K562 (cell line): ENCODE measurements around the gene CEP192. TPM values are rescaled to one million over a fixed set of nuclear protein-coding genes. Genes with fewer than 3 reads are reported as not detected.
"Not testable (repeated sequence)": the region's sequence is repeated elsewhere in the genome, so short reads cannot be mapped to it uniquely, and the experiment has no call there.

Experiments used
- ATAC-seq: fragments of 200-7000 bp; cut with Tn5 transposase; 3 replicates; pipeline ENCODE4 v1.9.1; 2020; ENCODE audit warnings: moderate library complexity
- BruUV-seq: library from RNA; stranded (reverse); fragments of 400-500 nt; replicated peaks from 2 replicates; lab custom pipeline; 2021; lab: Mats Ljungman, UMichigan
- CTCF ChIA-PET: fragments of 300-600 bp; formaldehyde crosslinking; extraction: SDS; loops from one replicate; lab custom pipeline; 2021; ENCODE audit warnings: low intra/inter-chr PET ratio; lab: Yijun Ruan, JAX
- POLR2A ChIA-PET: fragments of 300-600, 350-650 bp; sonication (Branson Sonifier 250); formaldehyde crosslinking; extraction: SDS; loops from one replicate; lab custom pipeline; 2021; ENCODE audit warnings: antibody characterized with exemption, inconsistent platforms; lab: Yijun Ruan, JAX
- DNase-seq, 4 experiments: peaks; one replicate each; pipeline versions ENCODE4 v3.0.0 to v3.0.0-alpha.2; 2011 to 2018; ENCODE audit warnings: low spot score in 3 of 4, mixed read lengths in 3 of 4; ENCODE audit errors: extremely low read depth in 1 of 4
- FAIRE-seq: peaks from 2 replicates; lab custom pipeline; 2011; peaks lifted over from hg19 to GRCh38; lab: Jason Lieb, UNC
- H2AFZ ChIP-seq: 2 replicates; pipeline ENCODE4 v1.6.0; 2011; ENCODE audit warnings: low read depth, low read length, control low read depth, inconsistent platforms
- H3K27ac ChIP-seq: fragments of 200-600 bp; 3 replicates; pipeline ENCODE4 v1.8.0; 2011; ENCODE audit warnings: low read depth, mild to moderate bottlenecking, control low read depth, inconsistent platforms, low read length, moderate library complexity, mixed read lengths; ENCODE audit errors: extremely low read depth
- H3K27me3 ChIP-seq, 2 experiments: fragments of 300-600 bp in 1 of 2; 2 replicates in 1 of 2; 3 replicates in 1 of 2; pipeline versions ENCODE4 v1.6.0 to v1.8.0; 2011; ENCODE audit warnings: inconsistent platforms in 2 of 2, low read length in 2 of 2, mild to moderate bottlenecking in 1 of 2, mixed read lengths in 1 of 2, moderate library complexity in 1 of 2; ENCODE audit not compliant: control insufficient read depth in 2 of 2, insufficient read depth in 2 of 2
- H3K36me3 ChIP-seq: fragments of 300-600 bp; 3 replicates; pipeline ENCODE4 v1.8.0; 2011; ENCODE audit warnings: mild to moderate bottlenecking, low read length, inconsistent platforms; ENCODE audit not compliant: control insufficient read depth, insufficient read depth
- H3K4me1 ChIP-seq, 2 experiments: fragments of 200-600 bp in 1 of 2; replicated peaks in 1 of 2; 2 replicates in 1 of 2; 3 replicates in 1 of 2; pipeline versions ENCODE4 v1.5.1 to v1.8.0; 2011; ENCODE audit warnings: inconsistent platforms in 2 of 2, low read length in 2 of 2, mild to moderate bottlenecking in 1 of 2, mixed read lengths in 1 of 2, moderate library complexity in 1 of 2; ENCODE audit not compliant: control insufficient read depth in 2 of 2, insufficient read depth in 2 of 2
- H3K4me2 ChIP-seq: 2 replicates; pipeline ENCODE4 v1.6.1; 2011; ENCODE audit warnings: low read length, control low read depth, inconsistent platforms, mixed read lengths; ENCODE audit not compliant: insufficient read depth
- H3K4me3 ChIP-seq: fragments of 200-600 bp; sonication (generic), shearing (Covaris generic); 2 replicates; pipeline ENCODE4 v1.5.1; 2016; ENCODE audit warnings: control low read depth, inconsistent platforms
- H3K79me2 ChIP-seq: fragments of 200-600 bp; 3 replicates; pipeline ENCODE4 v1.8.0; 2011; ENCODE audit warnings: low read length, inconsistent platforms; ENCODE audit not compliant: control insufficient read depth, insufficient read depth
- H3K9ac ChIP-seq, 2 experiments: 2 replicates each; pipeline versions ENCODE4 v1.6.0 to v1.6.1; 2011; ENCODE audit warnings: low read depth in 2 of 2, low read length in 2 of 2, control low read depth in 1 of 2, inconsistent platforms in 1 of 2, mild to moderate bottlenecking in 1 of 2, mixed read lengths in 1 of 2; ENCODE audit not compliant: insufficient read depth in 1 of 2
- H3K9me1 ChIP-seq: one replicate; pipeline ENCODE4 v1.6.0; 2011; ENCODE audit warnings: inconsistent platforms, mild to moderate bottlenecking, low read length, moderate library complexity; ENCODE audit not compliant: control insufficient read depth, insufficient read depth
- H3K9me3 ChIP-seq: replicated peaks from 2 replicates; pipeline ENCODE4 v1.5.1; 2011; ENCODE audit warnings: low read depth, low read length, inconsistent platforms; ENCODE audit not compliant: control insufficient read depth, insufficient read depth
- H4K20me1 ChIP-seq: replicated peaks from 2 replicates; pipeline ENCODE4 v1.6.1; 2011; ENCODE audit warnings: low read length, inconsistent platforms, mixed read lengths; ENCODE audit not compliant: control insufficient read depth, insufficient read depth
- BCOR ChIP-seq: fragments of 450-650 bp; IDR thresholded peaks from 2 replicates; pipeline ENCODE4 v1.6.1; 2016
- CBX2 ChIP-seq: fragments of 200-600 bp; sonication (generic); IDR thresholded peaks from one replicate; pipeline ENCODE4 v1.6.1; 2012; ENCODE audit warnings: mild to moderate bottlenecking, low read length, inconsistent platforms; ENCODE audit not compliant: insufficient read depth, poor library complexity, severe bottlenecking
- RBM22 ChIP-seq: fragments of 200-400 bp; formaldehyde crosslinking; IDR thresholded peaks from 2 replicates; pipeline ENCODE4 v1.6.1; 2018; ENCODE audit warnings: low read length, low read depth; ENCODE audit not compliant: poor library complexity, severe bottlenecking
- SNRNP70 ChIP-seq: fragments of 200-400 bp; formaldehyde crosslinking; optimal IDR thresholded peaks from 2 replicates; pipeline ENCODE3; 2017; ENCODE audit warnings: low read depth, low read length
- TAL1 ChIP-seq: fragments of 450-650 bp; IDR thresholded peaks from 2 replicates; pipeline ENCODE4 v1.6.1; 2016; ENCODE audit warnings: mild to moderate bottlenecking
- TFAP4 ChIP-seq: sonication (generic); formaldehyde crosslinking; IDR thresholded peaks from 2 replicates; pipeline ENCODE4 v1.8.0; 2022; ENCODE audit warnings: missing genetic modification reagents, mild to moderate bottlenecking, moderate library complexity, borderline replicate concordance
- ZNF146 ChIP-seq: IDR thresholded peaks from one replicate; pipeline ENCODE4 v1.6.1; 2018; ENCODE audit warnings: missing compliant biosample characterization; ENCODE audit not compliant: unreplicated experiment
- ZNF3 ChIP-seq: fragments of 250-450 bp; sonication (Bioruptor Pico); IDR thresholded peaks from 2 replicates; pipeline ENCODE4 v1.5.0; 2021; ENCODE audit warnings: mild to moderate bottlenecking, moderate library complexity
- ZNF431 ChIP-seq: sonication (generic); formaldehyde crosslinking; IDR thresholded peaks from 2 replicates; pipeline ENCODE4 v1.8.0; 2022; ENCODE audit warnings: mild to moderate bottlenecking, missing genetic modification reagents
- in situ Hi-C: fragments of 300-500 bp; cut with MboI; formaldehyde crosslinking; loops from 4 replicates; pipeline ENCODE4 v1.15.0; 2018; ENCODE audit warnings: inconsistent platforms, mixed read lengths
- intact Hi-C: fragments of 100-400 bp; cut with micrococcal nuclease; formaldehyde crosslinking; loops from 2 replicates; pipeline ENCODE4 v1.14.2; 2022
- polyA plus RNA-seq, 8 experiments: library from polyadenylated mRNA; depleted of rRNA in 4 of 8; stranded (reverse) in 5 of 8; unstranded in 3 of 8; fragments of >200 nt; fragmentation: Nextera tagmentation in 2 of 8; fragmentation: Illumina TruSeq in 1 of 8; extraction: Ambion mirVana in 2 of 8; extraction: Trizol in 1 of 8; gene quantifications; 2 replicates each; pipeline versions ENCODE4 v1.2.1 to v1.2.3, GENCODE V29; 2011 to 2014; ENCODE audit warnings: inconsistent platforms in 1 of 8, missing spikeins in 1 of 8
- total RNA-seq, 7 experiments: library from RNA; depleted of rRNA in 6 of 7; stranded (reverse); fragments of >200 nt in 6 of 7; fragmentation: Illumina TruSeq in 2 of 7; extraction: Trizol in 2 of 7; gene quantifications; 2 replicates each; pipeline versions ENCODE4 v1.2.1 to v1.2.3, GENCODE V29; 2011 to 2021; ENCODE audit warnings: low replicate concordance in 1 of 7
- TF ChIP-seq, protein P1 (sequence below), 2 experiments: fragments of 450-650 bp in 1 of 2; sonication (generic) in 1 of 2; formaldehyde crosslinking; conservative IDR thresholded peaks; 2 replicates each; pipeline versions ENCODE4 v1.4.0 to v1.8.1; 2020 to 2022; ENCODE audit warnings: mild to moderate bottlenecking in 1 of 2, missing genetic modification reagents in 1 of 2

The CEP192 gene
- total and polyA plus RNA-seq, 9 of the 15 experiments (the other 6 are each of a cell fraction or from before 2014, with no cell fraction given): 14.4 to 54.4 (median 35.8) TPM

GRCh38 chr18:13077473-13077872 is 86.3 kb downstream of the CEP192 start (continued):
- TF ChIP-seq TFAP4 (no peak), ZNF431 (CRISPR knock-in tag) (no peak), ZNF3 (CRISPR knock-in tag) (no peak), CBX2 (no peak), RBM22 (no peak), TAL1 (no peak), SNRNP70 (no peak)
- TF ChIP-seq, protein P1, sequence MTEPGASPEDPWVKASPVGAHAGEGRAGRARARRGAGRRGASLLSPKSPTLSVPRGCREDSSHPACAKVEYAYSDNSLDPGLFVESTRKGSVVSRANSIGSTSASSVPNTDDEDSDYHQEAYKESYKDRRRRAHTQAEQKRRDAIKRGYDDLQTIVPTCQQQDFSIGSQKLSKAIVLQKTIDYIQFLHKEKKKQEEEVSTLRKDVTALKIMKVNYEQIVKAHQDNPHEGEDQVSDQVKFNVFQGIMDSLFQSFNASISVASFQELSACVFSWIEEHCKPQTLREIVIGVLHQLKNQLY (CRISPR knock-in tag; conservative IDR thresholded peaks at IDR 0.05): no peak

DNA sequence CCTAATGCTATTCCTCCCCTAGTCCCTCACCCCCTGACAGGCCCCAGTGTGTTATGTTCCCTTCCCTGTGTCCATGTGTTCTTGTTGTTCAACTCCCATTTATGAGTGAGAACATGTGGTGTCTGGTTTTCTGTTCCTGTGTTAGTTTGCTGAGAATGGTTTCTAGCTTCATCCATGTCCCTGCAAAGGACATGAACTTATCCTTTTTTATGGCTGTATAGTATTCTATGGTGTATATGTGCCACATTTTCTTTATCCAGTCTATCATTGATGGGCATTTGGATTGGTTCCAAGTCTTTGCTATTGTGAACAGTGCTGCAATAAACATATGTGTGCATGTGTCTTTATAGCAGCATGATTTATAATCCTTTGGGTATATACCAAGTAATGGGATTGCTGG is 86.9 kb downstream of the CEP192 start:
- FAIRE-seq, H3K4me1 ChIP-seq, intact Hi-C loops, H3K27ac ChIP-seq, H2AFZ ChIP-seq, BruUV-seq, H3K79me2 ChIP-seq, POLR2A ChIA-PET, H3K4me3 ChIP-seq, CTCF ChIA-PET, H3K9ac ChIP-seq, ATAC-seq, H3K9me3 ChIP-seq, H3K9me1 ChIP-seq, H3K4me2 ChIP-seq, H3K27me3 ChIP-seq, H4K20me1 ChIP-seq, DNase-seq, in situ Hi-C loops: not testable (repeated sequence)
- H3K36me3 ChIP-seq: peaks cover 46% of the 10 kb centered on the region; the same call in 2 of the 3 replicates
- TF ChIP-seq ZNF146 (CRISPR knock-in tag) (peak; percentile 60), BCOR (peak; percentile 25; the same call in 1 of the 2 replicates)
